Chondrocyte (in vitro differentiated cells): ENCODE data around the gene FBXO22. TPM values are rescaled to one million over a fixed set of nuclear protein-coding genes. Genes with fewer than 3 reads are reported as not detected.

Experiments
- total RNA-seq: library from RNA; stranded (reverse); gene quantifications from 3 replicates; pipeline ENCODE4 v1.2.1, GENCODE V29; 2021

Gene FBXO22
- total RNA-seq, 1 donor from 2014 or later = 33.6 TPM

Other genes starting within 250 kb of the FBXO22 start
- 302 to 607 TPM (median 595 TPM) in 3 replicates for gene CSPG4, start 191.0 kb upstream of the FBXO22 start, total RNA-seq
- gene UBE2Q2, start 60.4 kb upstream of the FBXO22 start, total RNA-seq = 60.6 to 77.5 TPM (median 62.1 TPM) in 3 replicates
- not detected in 3 replicates for gene NRG4, start 108.5 kb downstream of the FBXO22 start, total RNA-seq
- gene TMEM266, start 156.1 kb downstream of the FBXO22 start, total RNA-seq = 0.20 to 1.1 TPM (median 0.23 TPM) in 3 replicates